NCI-H510A (cell line): Measurements from ENCODE around the gene DHRS3.

Experiments
- DNase-seq: peaks from one replicate; lab custom pipeline; 2025; lab: John Stamatoyannopoulos, UW

The DHRS3 gene

GRCh38 chr1:12552951-12553921, 64.8 kb downstream of the DHRS3 start:
- DNase-seq: no peak

GRCh38 chr1:12552111-12552888, 65.7 kb downstream of the DHRS3 start:
- no peak for DNase-seq

- no peak for DNase-seq
These were observed 66.4 kb downstream of the DHRS3 start for GRCh38 chr1:12551584-12551983.

GRCh38 chr1:12549460-12550349, 68.3 kb downstream of the DHRS3 start:
- DNase-seq: peak; percentile 68

- no peak for DNase-seq
These were observed 69.0 kb downstream of the DHRS3 start for GRCh38 chr1:12548973-12549459.

- no peak for DNase-seq
These were observed 69.6 kb downstream of the DHRS3 start for GRCh38 chr1:12548279-12548972.

- no peak for DNase-seq
These were observed 70.3 kb downstream of the DHRS3 start for GRCh38 chr1:12547586-12548225.

GRCh38 chr1:12546771-12547585, 71.0 kb downstream of the DHRS3 start:
- no peak for DNase-seq

GRCh38 chr1:12544992-12545391, 73.0 kb downstream of the DHRS3 start:
- no peak for DNase-seq

GRCh38 chr1:12544357-12544756, 73.7 kb downstream of the DHRS3 start:
- DNase-seq: no peak

GRCh38 chr1:12543740-12544154, 74.3 kb downstream of the DHRS3 start:
- DNase-seq: no peak

GRCh38 chr1:12542616-12543592, 75.1 kb downstream of the DHRS3 start:
- no peak for DNase-seq

GRCh38 chr1:12542138-12542465, 75.9 kb downstream of the DHRS3 start:
- DNase-seq: no peak

GRCh38 chr1:12541274-12542137, 76.5 kb downstream of the DHRS3 start:
- no peak for DNase-seq

GRCh38 chr1:12540580-12541273, 77.3 kb downstream of the DHRS3 start:
- no peak for DNase-seq

- DNase-seq: no peak
These were observed 78.1 kb downstream of the DHRS3 start for GRCh38 chr1:12539705-12540579.
